HG03460 (cell line): ENCODE results near the gene MAOA.
"Not testable (repeated sequence)": the region's sequence is repeated elsewhere in the genome, so short reads cannot be mapped to it uniquely, and the experiment has no call there.

ENCODE experiments used
- ATAC-seq: cut with Tn5 transposase; IDR thresholded peaks from one replicate; pipeline ENCODE4 v1.9.1; 2021; ENCODE audit not compliant: unreplicated experiment

MAOA gene

DNA sequence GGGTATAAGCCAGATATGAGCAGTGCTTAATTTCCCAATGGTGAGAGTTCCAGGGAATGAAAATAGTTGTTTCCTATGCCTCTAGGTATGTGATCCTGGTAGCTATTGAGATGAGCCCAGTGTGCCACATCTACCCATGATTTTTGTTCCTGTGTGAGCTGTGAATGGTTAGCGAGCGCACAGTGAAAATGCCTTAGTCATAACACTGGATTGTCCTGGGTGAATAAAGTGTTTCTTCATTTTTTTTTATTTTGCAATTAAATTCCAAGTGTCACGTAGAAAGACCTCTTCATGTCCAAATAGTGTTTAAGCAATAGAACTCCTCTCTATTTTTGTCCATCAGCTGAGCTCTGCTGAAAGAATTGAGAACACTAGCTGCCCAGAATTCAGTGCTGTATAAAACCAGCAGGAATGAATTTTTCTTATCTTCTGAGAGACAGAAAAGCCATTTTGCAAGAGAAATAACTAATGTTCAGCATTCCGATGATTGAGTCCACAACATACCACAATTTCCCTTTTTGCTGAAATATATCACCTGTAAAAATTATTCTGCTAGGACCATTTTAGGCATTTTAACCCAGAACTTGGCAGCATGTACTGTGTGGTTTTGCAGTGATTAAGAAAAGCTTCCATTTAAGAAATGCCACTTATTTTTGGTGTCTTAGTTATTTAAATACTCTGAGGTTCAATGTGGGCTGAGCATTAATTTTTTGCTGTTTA is 5.6 kb downstream of the MAOA start:
- ATAC-seq = no peak

DNA sequence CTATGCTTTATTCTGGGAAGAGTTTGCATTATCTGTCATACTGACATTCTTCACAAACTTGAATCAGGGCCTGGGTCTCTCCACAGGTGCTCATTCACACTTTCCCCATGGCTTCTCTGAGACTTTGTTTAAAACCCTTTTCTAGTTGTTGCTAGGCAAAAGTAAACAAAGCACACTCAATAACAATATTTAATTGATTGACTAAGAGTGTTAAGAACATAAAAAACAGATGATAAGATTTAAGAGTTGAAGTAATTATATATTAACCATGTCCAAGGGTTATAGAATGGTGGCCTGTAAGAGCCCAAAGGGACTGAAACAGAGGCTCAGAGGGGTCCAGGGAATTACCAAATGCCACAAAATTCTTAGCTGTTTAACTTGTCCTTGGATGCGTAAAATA is 7.1 kb downstream of the MAOA start:
- no peak for ATAC-seq

DNA sequence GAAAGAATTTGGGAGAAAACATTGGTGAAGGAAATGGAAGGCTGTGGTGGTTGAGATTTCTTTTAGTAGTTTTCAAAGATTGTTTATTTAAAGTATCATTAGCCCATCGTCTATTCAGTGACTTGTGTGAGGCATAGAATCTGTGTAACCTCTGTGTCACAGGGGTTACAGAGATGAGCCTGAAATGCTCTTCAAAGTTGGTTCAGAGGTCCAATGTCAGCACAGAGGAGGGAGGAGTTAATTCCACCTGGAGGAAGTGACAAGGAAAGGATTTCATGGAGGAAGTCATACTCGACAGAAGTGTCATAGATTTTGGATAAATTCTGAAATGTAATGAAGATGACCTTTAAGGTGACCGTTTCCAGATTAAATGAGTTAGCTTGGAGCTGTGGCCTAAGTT is 8.2 kb downstream of the MAOA start:
- ATAC-seq = no peak

DNA sequence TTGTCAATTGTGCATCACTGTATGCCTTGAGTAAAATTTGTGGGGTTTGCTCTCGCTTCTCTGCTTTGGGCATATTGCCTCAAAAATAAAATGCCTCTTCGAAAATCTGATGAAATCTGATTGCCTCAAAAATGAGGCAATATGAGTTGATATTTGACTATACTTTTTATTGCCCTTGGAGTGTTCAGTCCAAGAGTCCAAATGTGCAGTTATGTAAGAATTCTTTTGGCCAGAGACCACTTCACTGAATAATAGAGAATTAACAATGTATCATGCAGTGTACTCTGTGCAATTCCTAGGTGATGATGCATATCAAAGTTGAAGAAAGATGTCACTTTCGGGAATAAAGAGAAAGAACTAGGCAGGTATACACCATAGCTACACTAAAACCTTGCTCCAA is 8.6 kb downstream of the MAOA start:
- no peak for ATAC-seq

DNA sequence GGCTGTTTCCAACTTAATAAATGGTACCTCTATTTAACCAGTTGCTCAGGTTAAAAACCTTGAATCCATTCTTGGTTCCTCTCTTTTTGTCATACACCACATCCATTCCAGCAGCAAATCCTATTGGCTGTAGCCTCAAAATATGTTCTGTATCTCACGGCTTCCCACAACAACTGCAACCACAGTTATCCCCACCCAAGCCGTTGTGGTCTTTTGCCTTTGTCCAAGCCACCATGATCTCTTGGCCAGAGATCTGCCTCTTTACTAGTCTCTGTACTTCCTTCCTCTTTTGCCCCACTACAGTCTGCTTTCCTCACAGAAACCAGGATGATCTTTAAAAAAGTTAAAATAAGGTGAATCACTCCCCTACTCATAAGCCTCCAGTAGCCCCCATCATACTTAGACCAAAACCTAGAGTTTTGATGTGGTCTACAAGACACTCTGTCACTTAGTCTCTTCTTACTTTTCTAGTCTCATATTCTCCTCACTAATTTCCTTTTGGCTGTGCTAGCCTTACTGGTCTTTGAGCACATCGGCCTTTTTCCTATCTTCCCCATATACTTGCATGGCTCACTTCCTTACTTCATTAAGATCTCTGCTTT is 10.3 kb downstream of the MAOA start:
- no peak for ATAC-seq

DNA sequence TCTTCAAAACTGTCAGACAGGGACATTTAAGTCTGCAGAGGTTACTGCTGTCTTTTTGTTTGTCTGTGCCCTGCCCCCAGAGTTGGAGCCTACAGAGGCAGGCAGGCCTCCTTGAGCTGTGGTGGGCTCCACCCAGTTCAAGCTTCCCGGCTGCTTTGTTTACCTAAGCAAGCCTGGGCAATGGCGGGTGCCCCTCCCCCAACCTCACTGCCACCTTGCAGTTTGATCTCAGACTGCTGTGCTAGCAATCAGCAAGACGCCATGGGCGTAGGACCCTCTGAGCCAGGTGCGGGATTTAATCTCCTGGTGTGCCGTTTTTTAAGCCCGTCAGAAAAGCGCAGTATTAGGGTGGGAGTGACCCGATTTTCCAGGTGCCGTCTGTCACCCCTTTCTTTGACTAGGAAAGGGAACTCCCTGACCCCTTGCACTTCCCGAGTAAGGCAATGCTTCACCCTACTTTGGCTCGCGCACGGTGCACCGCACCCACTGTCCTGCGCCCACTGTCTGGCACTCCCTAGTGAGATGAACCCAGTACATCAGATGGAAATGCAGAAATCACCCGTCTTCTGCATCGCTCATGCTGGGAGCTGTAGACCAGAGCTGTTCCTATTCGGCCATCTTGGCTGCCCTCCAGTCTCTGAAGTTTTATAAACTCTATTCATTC is 20.0 kb downstream of the MAOA start:
- ATAC-seq = not testable (repeated sequence)

DNA sequence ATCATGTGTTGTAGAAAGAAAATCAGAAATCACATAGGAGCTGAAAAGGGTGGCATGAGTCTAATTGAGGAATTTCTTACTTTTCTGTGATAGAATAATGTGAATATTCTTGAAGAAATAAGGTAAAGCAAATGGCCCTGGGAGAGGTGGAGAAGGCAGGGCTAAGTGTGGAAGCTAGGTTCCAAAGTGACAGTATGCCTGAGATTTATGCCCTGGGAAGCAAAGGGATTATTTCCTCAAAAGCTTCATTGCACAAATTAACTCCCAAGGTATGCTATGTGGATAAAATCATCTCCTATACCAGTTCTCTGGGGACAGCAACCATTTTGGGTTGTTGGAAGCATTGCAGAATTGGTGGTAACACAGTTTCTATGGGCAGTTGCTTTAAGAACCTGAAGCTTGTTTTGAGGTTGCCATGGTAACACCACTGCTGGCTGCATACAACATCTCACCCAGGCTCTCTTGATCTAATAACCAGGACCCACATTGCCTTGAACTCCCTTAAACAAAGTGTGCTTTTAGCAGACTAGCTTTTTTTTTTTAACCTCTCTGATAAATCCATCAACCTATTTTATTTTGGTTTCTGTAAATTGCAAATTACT is 21.0 kb downstream of the MAOA start:
- no peak for ATAC-seq

DNA sequence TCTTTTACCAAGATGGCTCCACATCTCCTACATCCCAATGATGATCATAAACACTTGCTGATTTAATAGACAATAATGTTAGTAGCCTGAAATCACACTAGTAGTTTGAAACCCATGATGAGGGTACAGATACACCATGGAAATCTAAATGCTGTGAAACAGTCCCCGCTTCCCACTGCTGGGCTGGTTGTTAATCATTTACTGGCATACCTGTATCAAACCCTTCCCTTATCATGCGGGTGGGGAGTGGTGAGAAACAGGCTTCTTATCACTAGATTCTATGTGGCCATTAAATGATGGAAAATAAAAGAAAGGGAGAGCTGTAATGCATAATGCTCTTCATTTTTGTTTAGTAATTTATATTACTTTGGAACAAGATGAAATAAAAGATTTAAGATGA is 21.9 kb downstream of the MAOA start:
- ATAC-seq = no peak

DNA sequence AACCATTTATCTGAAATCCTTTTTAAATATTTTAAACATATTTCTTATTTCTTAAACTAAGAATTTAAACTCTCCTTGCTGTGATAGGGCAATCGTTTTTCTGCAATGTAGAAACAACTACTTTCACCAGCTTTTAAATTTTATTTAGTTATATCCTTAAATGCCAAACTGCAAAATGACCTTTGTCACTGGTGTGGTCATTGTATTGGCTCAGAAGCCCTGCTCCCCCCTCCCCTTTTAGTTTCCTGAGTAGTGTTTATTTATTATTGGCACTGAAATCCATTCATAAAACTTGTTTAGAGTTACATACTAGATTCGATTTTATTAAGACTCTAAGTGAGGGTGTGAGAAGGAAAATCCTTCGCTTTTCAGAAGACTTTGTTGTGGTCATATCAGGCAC is 23.0 kb downstream of the MAOA start:
- no peak for ATAC-seq

DNA sequence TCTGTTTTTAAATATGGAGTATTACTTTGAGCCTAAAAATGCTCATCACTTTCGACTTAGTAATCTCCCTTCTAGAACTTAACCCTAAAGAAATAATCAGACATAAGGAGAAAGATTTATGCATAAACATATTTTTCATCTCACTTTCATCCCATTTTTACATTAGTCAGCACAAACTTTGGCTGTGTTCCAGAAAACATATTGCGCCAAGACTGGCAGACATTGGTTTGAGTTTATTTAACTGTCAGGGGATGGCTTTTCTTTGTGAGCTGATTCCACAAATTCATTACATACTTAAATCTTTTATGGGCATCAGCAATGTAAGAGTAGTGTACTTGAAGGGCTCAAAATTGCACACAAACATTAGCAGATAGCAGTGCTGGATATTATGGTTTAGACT is 23.7 kb downstream of the MAOA start:
- ATAC-seq = no peak

DNA sequence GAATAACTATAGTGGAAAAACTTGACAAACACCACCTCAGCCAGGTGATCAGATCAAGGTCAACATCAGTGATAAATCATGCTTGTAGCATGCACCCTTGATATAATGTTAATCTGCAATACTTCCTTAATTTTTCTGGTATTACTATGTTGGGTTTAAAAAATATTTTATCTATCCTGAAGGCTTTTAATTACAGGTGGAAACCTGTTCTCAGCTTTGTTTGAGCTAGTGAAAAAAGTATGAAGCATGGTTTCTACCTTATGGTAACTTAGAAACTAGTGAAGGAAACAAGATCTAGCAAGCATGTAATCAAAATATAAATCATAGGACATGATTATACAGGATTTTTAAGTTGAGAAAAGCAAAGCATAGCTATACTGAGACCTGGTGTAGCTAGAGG is 26.6 kb downstream of the MAOA start:
- no peak for ATAC-seq

DNA sequence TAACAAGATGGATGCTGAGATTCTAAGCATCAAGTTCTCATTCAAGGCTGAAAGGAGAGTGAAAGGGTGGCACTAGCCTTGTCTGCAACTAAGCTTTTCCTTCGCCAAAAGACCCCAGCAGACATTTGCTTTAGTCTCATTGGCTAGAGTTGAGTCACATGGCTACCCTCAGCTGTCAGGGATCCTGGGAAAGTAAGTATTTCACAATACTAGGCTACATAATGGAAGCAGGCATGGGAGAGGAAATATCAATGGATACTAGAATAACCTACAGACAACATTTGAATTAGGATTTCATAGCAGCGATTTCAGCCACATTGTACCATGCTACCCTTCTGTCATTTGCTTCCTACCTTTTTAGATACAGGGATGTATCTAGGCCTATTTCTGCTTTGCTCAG is 29.1 kb downstream of the MAOA start:
- no peak for ATAC-seq

DNA sequence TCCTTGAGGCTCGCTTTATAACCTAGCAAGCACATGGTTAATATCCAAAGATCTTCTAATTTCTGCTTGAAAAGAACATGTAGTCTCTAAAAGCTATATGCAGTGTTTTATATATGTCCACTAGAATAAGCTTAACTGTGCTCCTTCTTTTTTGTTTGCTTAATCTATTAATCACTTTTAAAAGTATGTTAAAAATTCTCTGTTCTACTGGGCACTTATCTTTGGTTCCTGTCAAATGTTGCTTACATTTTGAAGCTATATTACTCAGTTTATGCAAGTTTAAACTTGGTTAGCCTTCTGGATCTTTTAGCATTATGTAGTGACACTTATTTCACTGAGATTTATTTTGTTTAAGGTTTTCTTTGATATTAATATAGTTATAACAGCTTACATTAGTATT is 32.5 kb downstream of the MAOA start:
- no peak for ATAC-seq

DNA sequence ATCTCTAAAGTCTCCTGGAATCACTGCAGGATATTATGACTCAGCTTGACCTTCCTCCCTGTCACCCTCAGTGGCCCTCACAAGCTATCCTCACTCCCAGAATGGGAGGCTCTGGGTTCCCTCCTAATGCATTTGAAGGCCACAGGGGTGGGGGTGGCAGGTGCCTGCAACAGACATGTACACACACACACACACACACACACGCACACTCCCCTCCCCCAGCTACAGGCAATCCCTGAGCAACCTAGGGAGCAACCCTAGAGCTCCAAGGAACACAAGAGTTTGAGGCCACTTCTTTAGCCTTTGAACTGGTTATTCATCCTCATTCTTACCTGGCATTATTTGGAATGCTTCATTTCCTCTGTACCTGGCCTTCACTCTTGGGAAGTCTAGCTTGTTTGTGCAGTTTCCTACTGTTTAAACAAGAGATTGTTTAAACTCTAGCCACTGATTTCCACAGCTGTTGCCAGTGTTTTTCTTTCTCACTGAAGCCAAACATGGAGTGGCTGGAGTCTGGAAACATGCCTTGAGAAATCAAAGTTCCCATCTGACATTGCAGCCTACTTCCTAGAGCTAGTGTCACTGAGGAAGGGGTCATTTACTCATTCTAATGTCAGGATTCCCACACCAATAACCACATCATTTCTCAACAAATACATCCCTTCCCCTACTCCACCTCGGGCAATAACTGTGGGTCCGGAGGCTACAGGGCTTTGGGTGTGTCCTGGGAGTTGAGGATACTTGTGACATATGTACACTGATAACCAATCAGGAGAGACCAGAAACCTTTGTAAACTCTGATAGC is 37.7 kb downstream of the MAOA start:
- ATAC-seq = no peak

DNA sequence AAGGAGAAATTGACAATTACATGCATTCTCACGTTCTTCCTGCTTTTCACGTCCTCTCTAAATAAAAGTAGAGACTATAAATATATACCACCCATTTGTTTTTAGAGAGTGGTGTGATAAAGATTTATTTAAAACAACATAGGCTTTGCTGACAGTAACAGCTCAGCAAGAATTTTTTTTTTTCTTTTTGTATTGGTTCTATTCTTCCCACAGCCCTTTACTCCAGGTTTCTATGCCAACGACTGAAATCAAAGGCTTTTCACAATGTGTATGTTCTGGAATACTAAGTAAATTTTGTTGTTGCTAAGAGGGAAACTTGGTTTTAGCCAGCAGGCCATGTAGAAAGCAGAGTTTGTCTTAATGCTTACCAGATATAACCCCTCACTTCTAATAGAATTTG is 43.4 kb downstream of the MAOA start:
- no peak for ATAC-seq

DNA sequence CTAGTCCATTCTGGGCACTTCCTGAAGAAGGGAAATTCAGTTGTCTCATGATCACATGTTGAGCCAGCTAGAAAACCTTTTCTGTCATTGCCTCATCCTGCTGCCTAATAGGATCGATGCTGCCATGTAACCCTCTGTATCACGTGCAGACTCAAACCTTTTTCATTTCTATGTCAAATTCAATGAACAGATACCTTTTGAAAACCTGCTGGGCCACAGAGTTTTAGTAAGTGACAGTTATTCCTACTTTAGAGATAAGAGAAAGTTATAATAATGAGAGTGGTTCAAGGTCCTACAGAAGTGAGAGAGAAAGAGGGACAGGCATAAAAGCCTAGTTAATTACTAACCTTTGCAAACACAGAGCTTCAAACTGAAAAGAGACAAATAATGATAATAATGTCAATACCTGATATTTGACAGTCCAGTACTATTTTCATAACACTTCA is 46.0 kb downstream of the MAOA start:
- ATAC-seq = no peak

DNA sequence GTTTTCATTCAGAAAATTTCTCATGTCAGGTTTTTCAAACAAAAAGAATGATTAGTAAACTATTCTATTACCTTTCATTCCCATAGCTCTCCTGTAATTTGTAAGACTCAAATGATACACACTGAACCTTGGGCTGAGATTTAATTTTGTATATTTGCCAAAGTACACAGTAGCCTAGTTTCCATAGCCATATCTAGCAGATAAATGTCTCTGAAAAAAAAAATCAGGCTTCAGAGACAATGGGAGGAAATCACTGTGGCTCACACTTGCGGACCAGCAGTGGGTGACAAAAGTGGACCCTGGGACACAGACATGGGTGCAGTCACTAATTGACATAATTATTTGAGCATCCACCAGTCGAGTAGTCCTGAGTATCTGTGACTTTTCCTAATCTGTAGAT is 46.6 kb downstream of the MAOA start:
- ATAC-seq = no peak

DNA sequence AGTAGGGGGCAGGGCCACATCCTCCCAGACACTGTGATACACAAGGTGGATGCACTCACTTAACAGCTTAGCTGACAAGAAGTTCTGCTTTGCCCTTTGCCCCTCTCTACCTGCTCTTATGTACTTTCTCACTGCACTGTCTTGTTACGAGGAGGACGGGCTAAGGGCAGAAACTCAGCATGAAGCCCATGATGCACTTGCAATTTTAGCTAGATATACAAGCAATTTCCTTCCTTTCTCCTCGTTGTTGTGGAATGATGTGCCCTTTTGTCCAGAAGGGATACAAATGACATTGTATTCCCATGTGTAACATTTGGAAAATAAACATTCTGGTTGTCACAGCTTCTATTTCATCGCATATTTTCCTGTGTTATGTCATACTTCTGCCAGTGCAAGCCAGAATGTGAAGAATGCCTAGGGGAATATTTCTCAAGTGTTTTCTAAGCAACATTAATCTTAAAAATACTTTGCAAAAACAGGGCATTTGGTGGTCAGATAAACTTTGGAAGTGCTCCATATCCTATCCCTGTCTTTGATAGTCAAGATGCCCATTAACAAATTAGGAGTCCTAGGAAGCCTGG is 47.2 kb downstream of the MAOA start:
- ATAC-seq = no peak

DNA sequence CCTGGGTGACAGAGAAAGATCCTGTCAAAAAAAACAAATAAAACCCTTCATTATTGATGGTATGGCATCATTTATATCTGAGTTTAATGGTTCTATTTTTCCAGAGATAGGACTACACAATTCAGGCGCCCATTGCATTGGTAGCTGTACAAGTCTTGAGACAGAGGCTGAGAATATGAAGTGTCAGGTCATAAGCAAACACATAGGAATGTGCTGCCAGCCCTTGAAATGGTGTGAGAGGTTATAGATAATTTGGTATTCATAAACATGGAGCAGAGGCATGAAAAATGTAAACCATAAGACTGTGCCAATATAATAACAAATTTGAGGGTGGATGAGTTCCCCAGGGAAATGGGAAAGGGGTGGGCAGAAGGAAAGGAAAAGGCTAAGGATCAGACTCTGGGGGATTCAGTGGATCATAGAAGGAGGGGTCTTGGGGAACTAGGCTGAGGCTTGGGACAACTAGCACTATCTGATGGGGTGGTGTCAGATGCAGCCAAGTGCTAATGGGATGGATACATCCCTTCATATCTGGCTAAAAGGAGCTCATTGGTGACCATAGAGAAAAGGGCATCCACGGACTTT is 50.8 kb downstream of the MAOA start:
- no peak for ATAC-seq

DNA sequence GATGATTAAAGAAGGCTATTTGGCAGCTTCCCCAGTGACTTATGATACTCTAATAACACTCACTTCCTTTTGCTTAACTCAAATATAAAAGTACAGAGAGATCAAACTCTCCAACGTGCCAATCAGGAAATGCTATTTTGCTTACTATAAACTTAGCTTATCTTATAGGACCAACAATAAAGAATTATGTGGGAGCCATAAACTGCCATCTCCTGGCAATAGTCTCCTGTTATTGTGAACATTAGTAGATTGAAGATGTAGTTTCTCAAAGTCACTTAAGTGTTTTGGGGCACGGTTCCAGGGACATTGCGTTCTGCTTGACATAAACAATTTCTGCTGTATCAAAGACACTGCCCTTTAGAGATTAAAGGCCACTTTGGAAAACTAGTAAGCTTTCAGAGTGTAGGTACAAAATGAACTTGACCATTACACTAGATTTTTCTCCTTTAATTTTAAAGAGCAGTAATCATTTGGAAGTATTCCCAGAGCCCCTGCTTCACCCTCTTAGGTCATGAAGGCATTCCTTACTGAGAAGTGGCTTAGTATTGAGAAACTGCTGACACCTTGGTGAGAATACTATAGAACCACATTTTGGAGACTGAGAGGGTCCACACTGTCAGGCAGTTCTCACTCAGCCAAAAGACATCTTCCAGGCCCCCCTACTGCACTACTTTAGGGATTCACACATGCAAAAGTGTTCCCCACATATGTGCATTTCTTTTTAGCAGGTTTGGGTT is 51.9 kb downstream of the MAOA start:
- ATAC-seq = no peak
